ENCODE measurements around the gene SLC2A1. TPM values are rescaled to one million over a fixed set of nuclear protein-coding genes. Genes with fewer than 3 reads are reported as not detected.

SLC2A1 gene
- total and polyA plus RNA-seq, 9 of the 15 experiments (the other 6 are each of a cell fraction or from before 2014, with no cell fraction given): 12.6 to 153 (median 48.0) TPM

GRCh38 chr1:42979896-42980800, 21.5 kb upstream of the SLC2A1 start:
- intact Hi-C loops (cut with micrococcal nuclease): no loop called here
- DNase-seq (ENCODE audit: extremely low read depth in 1 of 4, low spot score in 3 of 4) (no peak), FAIRE-seq (no peak), ATAC-seq (peak; percentile 33; the same call in 2 of the 3 replicates)
- ChIA-PET POLR2A (interaction anchor here (1.4 to 2.0 kb wide), 3 partner anchors 13 to 20 kb away, joined by 5 to 8 read pairs (median 6); no protein-coding TSS in a partner anchor), CTCF (ENCODE audit: low intra/inter-chr PET ratio) (no interaction called here)
- no peaks in the 10 kb centered on the region; the same call in 2 of the 3 replicates for H3K36me3 ChIP-seq (ENCODE audit: control insufficient read depth, insufficient read depth, low read length)
- H3K27me3 ChIP-seq (ENCODE audit: control insufficient read depth in 2 of 2, insufficient read depth in 2 of 2, low read length in 2 of 2): no peaks in the 10 kb centered on the region
- H3K27ac ChIP-seq (ENCODE audit: extremely low read depth, low read depth, low read length): no peak overlapping the region
- H3K9me3 ChIP-seq (replicated peaks; ENCODE audit: control insufficient read depth, insufficient read depth, low read depth, low read length): no peaks in the 10 kb centered on the region
- peak overlapping the region in 1 of 2 experiments; percentile 80; a peak in 2 of 4 replicates for H3K9ac ChIP-seq (ENCODE audit: insufficient read depth in 1 of 2, low read depth in 2 of 2, low read length in 2 of 2)
- in situ Hi-C loops (cut with MboI): no loop called here
- no peaks in the 10 kb centered on the region for H4K20me1 ChIP-seq (replicated peaks; ENCODE audit: control insufficient read depth, insufficient read depth, low read length)
- peak overlapping the region; percentile 33; the same call in 1 of the 2 replicates for H3K4me2 ChIP-seq (ENCODE audit: insufficient read depth, low read length)
- H3K79me2 ChIP-seq (ENCODE audit: control insufficient read depth, insufficient read depth, low read length): no peaks in the 10 kb centered on the region
- 34% methylated on average over 9 of the region's 9 CpGs for WGBS (ENCODE audit: insufficient coverage, low coverage, missing lambda C conversion rate)
- no peaks in the 10 kb centered on the region for H3K9me1 ChIP-seq (ENCODE audit: control insufficient read depth, insufficient read depth, low read length)
- BruUV-seq (replicated peaks): no TSS peak
- H3K4me1 ChIP-seq (replicated peaks in 1 of 2; ENCODE audit: control insufficient read depth in 2 of 2, insufficient read depth in 2 of 2, low read length in 2 of 2): peaks cover 19 to 25% of the 10 kb centered on the region in 2 experiments
- H2AFZ ChIP-seq (ENCODE audit: low read depth, low read length): no peak overlapping the region
- no peak overlapping the region for H3K4me3 ChIP-seq
- 0 out of 2 replicates have a peak, but pooled peaks have one; percentile 9 for TF ChIP-seq CXXC5 (CRISPR knock-in tag; IDR thresholded peaks at IDR 0.05)
- 0 out of 2 replicates have a peak, but pooled peaks have one; percentile 17 for TF ChIP-seq ZNF766 (CRISPR knock-in tag; conservative IDR thresholded peaks at IDR 0.05)
- TF ChIP-seq JUND (IDR thresholded peaks at IDR 0.05; ENCODE audit: borderline replicate concordance, low read depth, low read length): 0 out of 2 replicates have a peak, but pooled peaks have one; percentile 24
- TF ChIP-seq JUND (tag; IDR thresholded peaks at IDR 0.05; ENCODE audit: borderline replicate concordance, low read depth, low read length): peak; percentile 49; the same call in 2 of the 3 replicates
- TF ChIP-seq ATF3 (IDR thresholded peaks at IDR 0.05): peak; percentile 56; the same call in 1 of the 2 replicates
- no peak for TF ChIP-seq ATF3 (CRISPR knock-in tag; conservative IDR thresholded peaks at IDR 0.05)
- no peak for TF ChIP-seq RFX1 (IDR thresholded peaks at IDR 0.05)
- no peak for TF ChIP-seq HNRNPUL1 (IDR thresholded peaks at IDR 0.05; ENCODE audit: low read length)
- 0 out of 2 replicates have a peak, but pooled peaks have one; percentile 15 for TF ChIP-seq ZEB2 (IDR thresholded peaks at IDR 0.05)
- no peak for TF ChIP-seq ZNF121 (CRISPR knock-in tag; conservative IDR thresholded peaks at IDR 0.05)
- TF ChIP-seq CBFA2T3 (IDR thresholded peaks at IDR 0.05): 0 out of 2 replicates have a peak, but pooled peaks have one; percentile 4
- TF ChIP-seq CHAMP1 (IDR thresholded peaks at IDR 0.05): no peak
- no peak for TF ChIP-seq ARID3A (IDR thresholded peaks at IDR 0.05; ENCODE audit: borderline replicate concordance, low read depth, low read length)
- TF ChIP-seq ZNF699 (CRISPR knock-in tag; IDR thresholded peaks at IDR 0.05; ENCODE audit: insufficient replicate concordance): no peak
- TF ChIP-seq PHF21A (IDR thresholded peaks at IDR 0.05; ENCODE audit: borderline replicate concordance, low read depth): no peak
- no peak for TF ChIP-seq USF1 (CRISPR knock-in tag; IDR thresholded peaks at IDR 0.05)
